Mesenchymal stem cell (in vitro differentiated cells and primary cell): ENCODE results near the gene AGAP1.

Experiments used
- DNase-seq: peaks from one replicate; pipeline ENCODE4 v3.0.0-alpha.2; 2013
- H2AFZ ChIP-seq: one replicate; pipeline ENCODE4 v1.6.1; 2013; ENCODE audit warnings: low read depth, mild to moderate bottlenecking, control low read depth, inconsistent platforms, low read length, moderate library complexity
- H2AK5ac ChIP-seq: 2 replicates; pipeline ENCODE4 v1.6.1; 2013; ENCODE audit warnings: low read length, moderate library complexity, mild to moderate bottlenecking, inconsistent platforms; ENCODE audit not compliant: severe bottlenecking
- H2BK120ac ChIP-seq: one replicate; pipeline ENCODE4 v1.6.1; 2013; ENCODE audit warnings: low read depth, mild to moderate bottlenecking, inconsistent platforms, low read length, moderate library complexity
- H2BK12ac ChIP-seq, 2 experiments: one replicate each; pipeline ENCODE4 v1.6.1; 2013; ENCODE audit warnings: inconsistent platforms in 2 of 2, low read length in 2 of 2, mild to moderate bottlenecking in 2 of 2, moderate library complexity in 2 of 2, control low read depth in 1 of 2
- H2BK15ac ChIP-seq: one replicate; pipeline ENCODE4 v1.6.1; 2013; ENCODE audit warnings: mild to moderate bottlenecking, low read depth, inconsistent platforms; ENCODE audit not compliant: poor library complexity, severe bottlenecking
- H2BK5ac ChIP-seq: 2 replicates; pipeline ENCODE4 v1.6.1; 2013; ENCODE audit warnings: low read depth, mild to moderate bottlenecking, low read length, control low read depth, inconsistent platforms; ENCODE audit not compliant: poor library complexity, severe bottlenecking
- H3K14ac ChIP-seq, 2 experiments: one replicate each; pipeline ENCODE4 v1.6.1; 2013; ENCODE audit warnings: inconsistent platforms in 2 of 2, low read length in 2 of 2, control low read depth in 1 of 2, mild to moderate bottlenecking in 1 of 2, moderate library complexity in 1 of 2
- H3K18ac ChIP-seq, 2 experiments: one replicate each; pipeline ENCODE4 v1.6.1; 2013; ENCODE audit warnings: inconsistent platforms in 2 of 2, low read length in 2 of 2, control low read depth in 1 of 2, low read depth in 1 of 2, mild to moderate bottlenecking in 1 of 2
- H3K23ac ChIP-seq, 2 experiments: one replicate each; pipeline ENCODE4 v1.6.1; 2013; ENCODE audit warnings: inconsistent platforms in 2 of 2, low read length in 2 of 2, mild to moderate bottlenecking in 2 of 2, moderate library complexity in 2 of 2, control low read depth in 1 of 2
- H3K27ac ChIP-seq: 2 replicates; pipeline ENCODE4 v1.5.1; 2013; ENCODE audit warnings: mild to moderate bottlenecking, moderate library complexity, low read length, control low read depth, inconsistent platforms; ENCODE audit not compliant: poor library complexity, severe bottlenecking
- H3K27me3 ChIP-seq, 2 experiments: 2 replicates each; pipeline versions ENCODE4 v1.6.1 to v1.7.0; 2013; ENCODE audit warnings: low read length in 2 of 2, mild to moderate bottlenecking in 2 of 2, moderate library complexity in 2 of 2, control low read depth in 1 of 2, inconsistent platforms in 1 of 2; ENCODE audit not compliant: control insufficient read depth in 1 of 2, insufficient read depth in 1 of 2
- H3K36me3 ChIP-seq, 2 experiments: 2 replicates each; pipeline versions ENCODE4 v1.6.1 to v1.7.0; 2013; ENCODE audit warnings: low read length in 2 of 2, control low read depth in 1 of 2, inconsistent platforms in 1 of 2, low read depth in 1 of 2, mild to moderate bottlenecking in 1 of 2; ENCODE audit not compliant: insufficient read depth in 2 of 2, control insufficient read depth in 1 of 2
- H3K4ac ChIP-seq, 2 experiments: one replicate each; pipeline ENCODE4 v1.6.1; 2013; ENCODE audit warnings: inconsistent platforms in 2 of 2, low read length in 2 of 2, mild to moderate bottlenecking in 2 of 2, moderate library complexity in 2 of 2, control low read depth in 1 of 2, low read depth in 1 of 2
- H3K4me1 ChIP-seq: 2 replicates; pipeline ENCODE4 v1.6.1; 2013; ENCODE audit warnings: low read depth, low read length, control low read depth; ENCODE audit not compliant: control insufficient read depth, insufficient read depth
- H3K4me2 ChIP-seq: 2 replicates; pipeline ENCODE4 v1.6.1; 2013; ENCODE audit warnings: low read length, mild to moderate bottlenecking, inconsistent platforms; ENCODE audit not compliant: poor library complexity, severe bottlenecking
- H3K4me3 ChIP-seq, 2 experiments: 2 replicates each; pipeline versions ENCODE4 v1.5.1 to v1.7.0; 2013; ENCODE audit warnings: low read length in 2 of 2, mild to moderate bottlenecking in 2 of 2, control low read depth in 1 of 2, low read depth in 1 of 2; ENCODE audit not compliant: insufficient read depth in 1 of 2
- H3K79me1 ChIP-seq: replicated peaks from 2 replicates; pipeline ENCODE4 v1.6.1; 2013; ENCODE audit warnings: mild to moderate bottlenecking, control low read depth, low read length, inconsistent platforms; ENCODE audit not compliant: poor library complexity, severe bottlenecking
- H3K9ac ChIP-seq: 2 replicates; pipeline ENCODE4 v1.7.0; 2013; ENCODE audit warnings: mild to moderate bottlenecking, low read length, moderate library complexity
- H3K9me3 ChIP-seq: 2 replicates; pipeline ENCODE4 v1.7.0; 2013; ENCODE audit warnings: mild to moderate bottlenecking, low read length; ENCODE audit not compliant: control insufficient read depth
- H4K8ac ChIP-seq: one replicate; pipeline ENCODE4 v1.6.1; 2013; ENCODE audit warnings: inconsistent platforms, mild to moderate bottlenecking, low read length, moderate library complexity
- H4K91ac ChIP-seq: one replicate; pipeline ENCODE4 v1.6.1; 2013; ENCODE audit warnings: mild to moderate bottlenecking, low read length, inconsistent platforms
- WGBS: methylation state at CpG from one replicate; pipeline ENCODE4 v1.1.7; 2013; ENCODE audit warnings: mixed read lengths; 5-methylcytosine and 5-hydroxymethylcytosine counted together

Gene AGAP1

GRCh38 chr2:236046715-236047114, 552.9 kb downstream of the AGAP1 start:
- peaks cover 27 to 45% of the 10 kb centered on the region in 2 experiments for H3K36me3 ChIP-seq
- no peak overlapping the region for H3K27ac ChIP-seq
- no peak overlapping the region for H3K9ac ChIP-seq
- 90% methylated on average over 3 of the region's 3 CpGs for WGBS
- H4K91ac ChIP-seq = no peak overlapping the region
- no peak overlapping the region for H3K23ac ChIP-seq
- no peak overlapping the region for H2AK5ac ChIP-seq
- H3K4me3 ChIP-seq = no peak overlapping the region
- H2BK120ac ChIP-seq = no peak overlapping the region
- no peak overlapping the region for H2BK5ac ChIP-seq
- H2BK15ac ChIP-seq = no peak overlapping the region
- no peak overlapping the region for H4K8ac ChIP-seq
- H3K27me3 ChIP-seq = no peaks in the 10 kb centered on the region
- H3K4me2 ChIP-seq = no peak overlapping the region
- DNase-seq = no peak
- no peaks in the 10 kb centered on the region for H3K9me3 ChIP-seq
- H3K18ac ChIP-seq = no peak overlapping the region
- H2BK12ac ChIP-seq = no peak overlapping the region
- peaks cover 2% of the 10 kb centered on the region for H3K4me1 ChIP-seq
- H3K4ac ChIP-seq = no peak overlapping the region
- no peak overlapping the region for H3K14ac ChIP-seq
- H3K79me1 ChIP-seq = no peaks in the 10 kb centered on the region
- no peak overlapping the region for H2AFZ ChIP-seq

GRCh38 chr2:236047176-236047575, 553.3 kb downstream of the AGAP1 start:
- H2BK120ac ChIP-seq = no peak overlapping the region
- H3K36me3 ChIP-seq = peaks cover 22 to 42% of the 10 kb centered on the region in 2 experiments
- no peak overlapping the region for H3K14ac ChIP-seq
- no peak overlapping the region for H3K23ac ChIP-seq
- no peaks in the 10 kb centered on the region for H3K9me3 ChIP-seq
- H4K8ac ChIP-seq = no peak overlapping the region
- H3K4me1 ChIP-seq = peaks cover 2% of the 10 kb centered on the region
- H3K4me3 ChIP-seq = no peak overlapping the region
- H3K79me1 ChIP-seq = no peaks in the 10 kb centered on the region
- H3K9ac ChIP-seq = no peak overlapping the region
- no peak overlapping the region for H2BK15ac ChIP-seq
- no peak overlapping the region for H3K18ac ChIP-seq
- H2BK5ac ChIP-seq = no peak overlapping the region
- WGBS = 94% methylated on average over 10 of the region's 10 CpGs
- no peak overlapping the region for H3K4me2 ChIP-seq
- no peaks in the 10 kb centered on the region for H3K27me3 ChIP-seq
- no peak overlapping the region for H2BK12ac ChIP-seq
- H3K27ac ChIP-seq = no peak overlapping the region
- DNase-seq = no peak
- H2AK5ac ChIP-seq = no peak overlapping the region
- H3K4ac ChIP-seq = no peak overlapping the region
- no peak overlapping the region for H2AFZ ChIP-seq
- H4K91ac ChIP-seq = no peak overlapping the region

- Histone ChIP-seq H2BK12ac (no peak overlapping the region), H3K9me3 (no peaks in the 10 kb centered on the region), H3K79me1 (no peaks in the 10 kb centered on the region), H4K91ac (no peak overlapping the region), H3K4me3 (no peak overlapping the region), H3K4me2 (no peak overlapping the region), H2AFZ (no peak overlapping the region), H3K23ac (no peak overlapping the region), H2AK5ac (no peak overlapping the region), H3K9ac (no peak overlapping the region), H3K4me1 (peaks cover 2% of the 10 kb centered on the region), H3K36me3 (peaks cover 24 to 39% of the 10 kb centered on the region in 2 experiments), H2BK120ac (no peak overlapping the region), H4K8ac (no peak overlapping the region), H3K4ac (no peak overlapping the region), H2BK15ac (no peak overlapping the region), H2BK5ac (no peak overlapping the region), H3K27me3 (no peaks in the 10 kb centered on the region), H3K18ac (no peak overlapping the region), H3K14ac (no peak overlapping the region), H3K27ac (no peak overlapping the region)
- no peak for DNase-seq
- over 99% methylated on average over 10 of the region's 10 CpGs for WGBS
Measured at GRCh38 chr2:236047886-236048540, 554.2 kb downstream of the AGAP1 start.

GRCh38 chr2:236049981-236050380, 556.1 kb downstream of the AGAP1 start:
- no peak overlapping the region for H3K4ac ChIP-seq
- no peak overlapping the region for H3K18ac ChIP-seq
- H4K91ac ChIP-seq = no peak overlapping the region
- H3K9ac ChIP-seq = no peak overlapping the region
- no peak for DNase-seq
- H2BK15ac ChIP-seq = no peak overlapping the region
- H3K36me3 ChIP-seq = peaks cover 24 to 27% of the 10 kb centered on the region in 2 experiments
- peaks cover 2% of the 10 kb centered on the region for H3K4me1 ChIP-seq
- no peak overlapping the region for H3K4me3 ChIP-seq
- H2AFZ ChIP-seq = no peak overlapping the region
- no peak overlapping the region for H3K27ac ChIP-seq
- H3K27me3 ChIP-seq = no peaks in the 10 kb centered on the region
- no peak overlapping the region for H3K23ac ChIP-seq
- no peak overlapping the region for H2AK5ac ChIP-seq
- no peak overlapping the region for H2BK5ac ChIP-seq
- WGBS = 95% methylated on average over 8 of the region's 8 CpGs
- no peaks in the 10 kb centered on the region for H3K79me1 ChIP-seq
- no peak overlapping the region for H4K8ac ChIP-seq
- H3K14ac ChIP-seq = no peak overlapping the region
- H2BK120ac ChIP-seq = no peak overlapping the region
- no peaks in the 10 kb centered on the region for H3K9me3 ChIP-seq
- H3K4me2 ChIP-seq = no peak overlapping the region
- no peak overlapping the region for H2BK12ac ChIP-seq
